Measurements from ENCODE around the gene GALNT13. TPM values are rescaled to one million over a fixed set of nuclear protein-coding genes. Genes with fewer than 3 reads are reported as not detected.

GALNT13 gene
- total and polyA plus RNA-seq, 2 donors (not counting 1 experiment from before 2014, with no cell fraction given): 0.17 TPM; not detected in 1

DNA sequence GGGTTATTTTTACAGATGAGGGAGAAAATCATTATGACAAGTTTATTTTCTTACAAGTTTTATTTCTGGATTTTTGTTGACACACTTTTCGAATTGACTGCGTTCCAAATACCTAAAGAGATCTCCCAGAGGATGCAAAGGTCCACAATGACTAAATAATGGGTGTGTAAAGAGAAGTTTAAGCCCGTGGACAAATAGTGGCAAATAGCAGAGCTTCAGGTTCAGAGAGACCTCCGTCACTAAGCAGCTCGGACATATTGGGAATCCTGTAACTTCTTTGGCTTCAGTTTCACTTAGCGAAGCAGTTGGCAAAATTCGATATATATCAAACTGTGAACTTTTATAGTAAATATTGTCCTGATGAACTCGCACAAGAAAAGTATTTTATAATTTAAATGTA lies 556.3 kb downstream of the GALNT13 start:
- Histone ChIP-seq H3K27ac (ENCODE audit: insufficient read depth, low read length) (no peak overlapping the region), H3K9ac (ENCODE audit: insufficient read depth, low read length) (no peak overlapping the region), H3K4me1 (ENCODE audit: control insufficient read depth, extremely low read depth, insufficient read depth, low read length) (no peaks in the 10 kb centered on the region), H3K27me3 (ENCODE audit: control insufficient read depth, insufficient read depth, low read length) (no peaks in the 10 kb centered on the region), H3K9me3 (ENCODE audit: control insufficient read depth, insufficient read depth, low read depth, low read length) (no peaks in the 10 kb centered on the region), H2AFZ (ENCODE audit: low read length) (no peak overlapping the region), H4K20me1 (ENCODE audit: control insufficient read depth, extremely low read depth, insufficient read depth, low read length) (no peaks in the 10 kb centered on the region), H3K79me2 (ENCODE audit: control insufficient read depth, insufficient read depth, low read length) (no peaks in the 10 kb centered on the region), H3K36me3 (ENCODE audit: control insufficient read depth, insufficient read depth, low read length) (no peaks in the 10 kb centered on the region), H3K4me3 (replicated peaks in 1 of 4; ENCODE audit: control extremely low read depth in 1 of 4, insufficient read depth in 1 of 4, low read depth in 3 of 4, low read length in 4 of 4) (no peak overlapping the region), H3K4me2 (ENCODE audit: extremely low read depth, insufficient read depth, low read length) (no peak overlapping the region)
- DNase-seq (ENCODE audit: low read depth in 2 of 2): no peak
- TF ChIP-seq EZH2 (IDR thresholded peaks at IDR 0.05; ENCODE audit: low read length, missing control alignments): no peak
- TF ChIP-seq, protein P1, sequence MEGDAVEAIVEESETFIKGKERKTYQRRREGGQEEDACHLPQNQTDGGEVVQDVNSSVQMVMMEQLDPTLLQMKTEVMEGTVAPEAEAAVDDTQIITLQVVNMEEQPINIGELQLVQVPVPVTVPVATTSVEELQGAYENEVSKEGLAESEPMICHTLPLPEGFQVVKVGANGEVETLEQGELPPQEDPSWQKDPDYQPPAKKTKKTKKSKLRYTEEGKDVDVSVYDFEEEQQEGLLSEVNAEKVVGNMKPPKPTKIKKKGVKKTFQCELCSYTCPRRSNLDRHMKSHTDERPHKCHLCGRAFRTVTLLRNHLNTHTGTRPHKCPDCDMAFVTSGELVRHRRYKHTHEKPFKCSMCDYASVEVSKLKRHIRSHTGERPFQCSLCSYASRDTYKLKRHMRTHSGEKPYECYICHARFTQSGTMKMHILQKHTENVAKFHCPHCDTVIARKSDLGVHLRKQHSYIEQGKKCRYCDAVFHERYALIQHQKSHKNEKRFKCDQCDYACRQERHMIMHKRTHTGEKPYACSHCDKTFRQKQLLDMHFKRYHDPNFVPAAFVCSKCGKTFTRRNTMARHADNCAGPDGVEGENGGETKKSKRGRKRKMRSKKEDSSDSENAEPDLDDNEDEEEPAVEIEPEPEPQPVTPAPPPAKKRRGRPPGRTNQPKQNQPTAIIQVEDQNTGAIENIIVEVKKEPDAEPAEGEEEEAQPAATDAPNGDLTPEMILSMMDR (conservative IDR thresholded peaks at IDR 0.05 in 1 of 2, IDR thresholded peaks at IDR 0.05 in 1 of 2; ENCODE audit: low read depth in 1 of 2, low read length in 2 of 2): no peak

DNA sequence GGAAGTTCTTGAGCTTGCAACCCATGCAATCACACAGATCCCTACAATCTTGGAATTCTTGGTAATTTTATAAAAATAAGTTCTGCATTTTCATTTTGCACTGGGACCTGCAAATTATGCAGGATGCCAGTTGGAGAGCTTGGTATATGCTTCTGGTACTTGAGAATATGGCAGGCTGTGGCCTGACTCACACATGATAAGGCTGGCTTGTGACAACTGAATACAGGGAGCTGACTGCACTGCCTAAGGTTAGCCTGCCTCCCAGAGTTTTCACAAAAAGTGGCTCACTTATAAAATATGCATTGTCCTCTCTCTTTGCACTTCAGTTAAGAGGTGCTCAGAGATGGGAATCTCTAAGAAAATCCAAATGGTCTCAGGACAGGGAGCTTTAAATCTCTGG lies 561.3 kb downstream of the GALNT13 start:
- no peak overlapping the region for H2AFZ ChIP-seq (ENCODE audit: low read length)
- H3K79me2 ChIP-seq (ENCODE audit: control insufficient read depth, insufficient read depth, low read length): no peaks in the 10 kb centered on the region
- no peaks in the 10 kb centered on the region for H3K9me3 ChIP-seq (ENCODE audit: control insufficient read depth, insufficient read depth, low read depth, low read length)
- H3K9ac ChIP-seq (ENCODE audit: insufficient read depth, low read length): no peak overlapping the region
- H3K4me1 ChIP-seq (ENCODE audit: control insufficient read depth, extremely low read depth, insufficient read depth, low read length): no peaks in the 10 kb centered on the region
- H3K27ac ChIP-seq (ENCODE audit: insufficient read depth, low read length): no peak overlapping the region
- H3K4me2 ChIP-seq (ENCODE audit: extremely low read depth, insufficient read depth, low read length): no peak overlapping the region
- no peaks in the 10 kb centered on the region for H3K36me3 ChIP-seq (ENCODE audit: control insufficient read depth, insufficient read depth, low read length)
- TF ChIP-seq EZH2 (IDR thresholded peaks at IDR 0.05; ENCODE audit: low read length, missing control alignments): no peak
- TF ChIP-seq, protein P1 (conservative IDR thresholded peaks at IDR 0.05 in 1 of 2, IDR thresholded peaks at IDR 0.05 in 1 of 2; ENCODE audit: low read depth in 1 of 2, low read length in 2 of 2): no peak
- no peak overlapping the region for H3K4me3 ChIP-seq (replicated peaks in 1 of 4; ENCODE audit: control extremely low read depth in 1 of 4, insufficient read depth in 1 of 4, low read depth in 3 of 4, low read length in 4 of 4)
- no peak for DNase-seq (ENCODE audit: low read depth in 2 of 2)
- H4K20me1 ChIP-seq (ENCODE audit: control insufficient read depth, extremely low read depth, insufficient read depth, low read length): no peaks in the 10 kb centered on the region
- no peaks in the 10 kb centered on the region for H3K27me3 ChIP-seq (ENCODE audit: control insufficient read depth, insufficient read depth, low read length)

DNA sequence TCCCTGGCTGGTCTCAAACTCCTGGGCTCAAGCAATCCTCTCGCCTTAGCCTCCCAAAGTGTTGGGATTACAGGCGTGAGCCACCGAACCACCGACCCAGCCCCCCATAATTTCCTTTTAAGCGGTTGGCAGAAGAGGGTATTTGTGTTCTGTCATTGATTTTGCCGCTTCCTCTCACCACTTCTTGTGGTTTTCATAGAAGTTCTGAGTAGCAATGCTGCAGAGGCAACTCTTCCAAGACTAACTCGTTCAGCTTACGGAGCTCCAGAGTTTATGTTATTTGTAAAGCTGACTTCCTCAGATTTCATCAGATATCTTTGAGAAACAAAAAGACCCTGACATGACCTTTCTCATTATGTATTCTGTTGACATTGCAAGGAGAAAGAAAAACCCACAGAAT lies 565.4 kb downstream of the GALNT13 start:
- Histone ChIP-seq H3K4me1 (ENCODE audit: control insufficient read depth, extremely low read depth, insufficient read depth, low read length) (no peaks in the 10 kb centered on the region), H3K9me3 (ENCODE audit: control insufficient read depth, insufficient read depth, low read depth, low read length) (no peaks in the 10 kb centered on the region), H3K27me3 (ENCODE audit: control insufficient read depth, insufficient read depth, low read length) (no peaks in the 10 kb centered on the region), H3K79me2 (ENCODE audit: control insufficient read depth, insufficient read depth, low read length) (no peaks in the 10 kb centered on the region), H3K4me3 (replicated peaks in 1 of 4; ENCODE audit: control extremely low read depth in 1 of 4, insufficient read depth in 1 of 4, low read depth in 3 of 4, low read length in 4 of 4) (no peak overlapping the region), H3K4me2 (ENCODE audit: extremely low read depth, insufficient read depth, low read length) (no peak overlapping the region), H3K36me3 (ENCODE audit: control insufficient read depth, insufficient read depth, low read length) (no peaks in the 10 kb centered on the region), H3K9ac (ENCODE audit: insufficient read depth, low read length) (no peak overlapping the region), H4K20me1 (ENCODE audit: control insufficient read depth, extremely low read depth, insufficient read depth, low read length) (no peaks in the 10 kb centered on the region), H2AFZ (ENCODE audit: low read length) (no peak overlapping the region), H3K27ac (ENCODE audit: insufficient read depth, low read length) (no peak overlapping the region)
- no peak for TF ChIP-seq EZH2 (IDR thresholded peaks at IDR 0.05; ENCODE audit: low read length, missing control alignments)
- TF ChIP-seq, protein P1 (conservative IDR thresholded peaks at IDR 0.05 in 1 of 2, IDR thresholded peaks at IDR 0.05 in 1 of 2; ENCODE audit: low read depth in 1 of 2, low read length in 2 of 2): no peak
- DNase-seq (ENCODE audit: low read depth in 2 of 2): no peak

Measured in fibroblast of lung (primary cell).